ENCODE measurements around the gene EFNB3. TPM values are rescaled to one million over a fixed set of nuclear protein-coding genes. Genes with fewer than 3 reads are reported as not detected.
A peak's percentile ranks its signal among the peaks of the same experiment; 100 is the strongest.

EFNB3 gene
- total RNA-seq, 4 donors from 2014 or later: 5.4 to 8.5 (median 7.6) TPM

GRCh38 chr17:7703584-7704479 is 1.2 kb upstream of the EFNB3 start:
- no peak overlapping the region for H3K4me3 ChIP-seq (ENCODE audit: low read depth, poor library complexity, severe bottlenecking)

GRCh38 chr17:7705269-7706255 is 560 bp downstream of the EFNB3 start:
- H3K4me3 ChIP-seq (ENCODE audit: low read depth, poor library complexity, severe bottlenecking): peak overlapping the region; percentile 16
- 6% methylated on average over 29 to 42 of the region's 50 CpGs for whole genome bisulfite sequencing, 2 donors
- no peak for TF ChIP-seq POLR2A (IDR thresholded peaks at IDR 0.05)
- TF ChIP-seq CTCF (IDR thresholded peaks at IDR 0.05): no peak
- DNase-seq (ENCODE audit: low spot score in 2 of 2): no peak
- intact Hi-C loops (cut with DNase I; ENCODE audit: low total_unique reads): no loop called here

More at GRCh38 chr17:7703584-7704479, 1.2 kb upstream of the EFNB3 start:
- DNase-seq (ENCODE audit: low spot score in 2 of 2): no peak
- intact Hi-C loops (cut with DNase I; ENCODE audit: low total_unique reads): no loop called here
- 17 to 24% methylated on average over 23 to 24 of the region's 24 CpGs for WGBS, 2 donors
- TF ChIP-seq POLR2A (IDR thresholded peaks at IDR 0.05): no peak
- no peak for TF ChIP-seq CTCF (IDR thresholded peaks at IDR 0.05)

- TF ChIP-seq CTCF (IDR thresholded peaks at IDR 0.05) (no peak), POLR2A (IDR thresholded peaks at IDR 0.05) (no peak)
- no peak overlapping the region for H3K4me3 ChIP-seq (ENCODE audit: low read depth, poor library complexity, severe bottlenecking)
- WGBS, 2 donors: 83 to 85% methylated on average over 3 of the region's 3 CpGs
- no peak for DNase-seq (ENCODE audit: low spot score in 2 of 2)
- intact Hi-C loops (cut with DNase I; ENCODE audit: low total_unique reads): no loop called here
These were observed 1.8 kb downstream of the EFNB3 start for GRCh38 chr17:7706631-7707354.

GRCh38 chr17:7707446-7707845 is 2.4 kb downstream of the EFNB3 start:
- H3K4me3 ChIP-seq (ENCODE audit: low read depth, poor library complexity, severe bottlenecking): no peak overlapping the region
- DNase-seq (ENCODE audit: low spot score in 2 of 2): no peak
- WGBS, 2 donors: 75 to 82% methylated on average over 9 of the region's 9 CpGs
- intact Hi-C loops (cut with DNase I; ENCODE audit: low total_unique reads): no loop called here
- TF ChIP-seq POLR2A (IDR thresholded peaks at IDR 0.05): no peak
- TF ChIP-seq CTCF (IDR thresholded peaks at IDR 0.05): no peak
